OCI-M2 (cell line): Measurements from ENCODE around the gene CHST8.
"Not testable (repeated sequence)": the region's sequence is repeated elsewhere in the genome, so short reads cannot be mapped to it uniquely, and the experiment has no call there.

Experiments used
- DNase-seq: peaks from one replicate; lab custom pipeline; 2025; ENCODE audit not compliant: unreplicated experiment; lab: John Stamatoyannopoulos, UW

The CHST8 gene

GRCh38 chr19:33621811-33622504 lies at the start of gene CHST8:
Gene CHST8, plus strand, starts transcription at chr19:33621953. Its CDS starts 67,309 bp downstream, at chr19:33689262.
- no peak for DNase-seq

DNA sequence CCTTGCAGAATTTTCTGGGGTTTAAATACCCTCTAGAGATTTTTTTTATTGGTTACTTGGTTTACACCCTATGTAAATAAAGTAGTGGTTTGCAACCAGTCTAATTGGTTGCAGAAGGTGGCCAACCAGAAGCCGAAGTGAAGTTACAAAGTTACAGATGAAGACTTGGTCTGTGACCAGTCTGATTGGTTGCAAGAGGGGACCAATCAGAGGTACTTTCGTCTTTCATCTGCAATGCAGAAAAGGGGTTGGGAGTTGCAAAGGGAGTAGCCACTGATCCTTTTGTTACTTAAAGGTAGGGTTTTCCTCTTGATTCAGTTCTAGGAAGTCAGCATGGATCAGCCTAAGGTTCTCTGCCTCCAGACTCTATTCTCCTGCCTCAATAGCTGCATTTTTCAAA lies 48.8 kb upstream of the CHST8 start:
- no peak for DNase-seq

DNA sequence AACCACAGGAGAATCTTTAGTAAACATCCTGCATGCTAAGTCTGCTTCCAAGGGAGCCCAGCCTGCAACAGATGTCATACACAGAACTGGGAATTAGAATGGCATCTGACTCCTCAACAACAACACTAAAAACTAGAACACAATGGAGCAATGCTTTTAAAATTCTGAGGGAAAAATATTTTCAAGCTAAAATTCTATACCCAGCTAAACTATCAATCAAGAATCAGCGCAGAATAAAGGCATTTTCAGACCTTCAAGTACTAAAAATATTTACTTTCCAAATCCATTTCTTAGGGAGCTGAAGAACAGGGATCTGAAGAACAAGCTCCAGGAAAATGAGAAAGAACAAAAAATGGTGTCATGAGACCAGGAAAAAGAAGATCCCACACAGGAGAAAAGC lies 46.9 kb upstream of the CHST8 start:
- DNase-seq = no peak

- no peak for DNase-seq
These were observed 43.1 kb upstream of the CHST8 start for GRCh38 chr19:33578697-33579096.

GRCh38 chr19:33580026-33580644 lies 41.6 kb upstream of the CHST8 start:
- no peak for DNase-seq

GRCh38 chr19:33580645-33581037 lies 41.1 kb upstream of the CHST8 start:
- no peak for DNase-seq

- DNase-seq = no peak
These were observed 38.8 kb upstream of the CHST8 start for GRCh38 chr19:33582914-33583313.

GRCh38 chr19:33587150-33587549 lies 34.6 kb upstream of the CHST8 start:
- DNase-seq = no peak

DNA sequence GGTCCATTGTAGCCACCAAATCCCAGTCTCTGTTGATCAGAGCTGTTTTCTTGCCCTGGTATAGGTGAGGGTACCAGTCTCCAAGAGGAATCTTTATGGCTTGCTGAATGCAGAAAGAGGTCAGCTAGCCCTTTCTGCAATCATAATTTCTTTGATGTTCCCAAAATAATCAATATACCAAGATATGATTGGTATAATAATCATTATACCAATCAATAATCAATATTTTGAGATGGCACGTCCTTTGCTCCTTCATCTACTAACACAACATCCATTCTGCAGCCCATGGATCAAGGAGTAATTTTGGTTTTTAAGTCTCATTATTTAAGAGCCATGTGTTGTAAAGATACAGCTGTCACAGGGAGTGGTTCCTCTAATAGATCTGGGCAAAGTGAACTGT lies 31.5 kb upstream of the CHST8 start:
- DNase-seq = no peak

DNA sequence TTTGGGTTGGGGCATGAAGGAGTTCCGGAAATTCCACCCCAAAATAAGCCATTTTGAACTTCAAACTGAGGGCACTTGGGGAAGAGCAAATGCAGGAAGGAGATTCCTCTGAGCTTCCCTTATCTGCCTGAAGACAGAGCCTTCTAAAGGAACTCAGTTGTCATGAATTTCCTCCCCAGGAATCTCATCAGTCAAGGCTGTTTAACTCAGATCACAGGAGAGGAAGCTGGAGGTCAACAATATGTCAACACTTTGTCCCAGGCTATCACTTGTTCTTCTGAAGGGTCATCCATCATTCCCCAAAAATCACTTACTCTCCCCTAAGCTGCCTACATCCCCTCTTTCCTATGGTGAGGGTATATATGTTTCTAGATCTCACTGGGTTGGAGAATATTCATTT lies 26.0 kb upstream of the CHST8 start:
- DNase-seq = no peak

DNA sequence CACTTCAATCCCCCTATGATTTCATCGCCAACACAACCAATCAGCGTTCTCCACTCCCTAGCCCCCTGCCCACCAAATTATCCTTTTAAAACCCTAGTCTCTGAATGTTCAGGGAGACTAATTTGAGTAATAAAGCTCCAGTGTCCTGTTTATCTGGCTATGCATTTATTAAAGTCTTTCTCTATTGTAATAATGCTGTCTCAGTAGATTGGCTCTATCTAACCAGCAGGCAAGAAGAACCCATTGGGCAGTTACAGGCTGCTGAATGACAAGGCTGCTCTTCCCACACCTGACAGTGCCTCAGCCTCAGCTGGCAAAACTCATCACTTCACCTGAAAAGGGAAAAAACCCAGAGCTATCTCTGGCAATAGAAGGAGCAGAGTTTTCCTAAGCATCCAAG lies 20.2 kb upstream of the CHST8 start:
- DNase-seq = no peak

- no peak for DNase-seq
These were observed 19.1 kb upstream of the CHST8 start for GRCh38 chr19:33602576-33603204.

DNA sequence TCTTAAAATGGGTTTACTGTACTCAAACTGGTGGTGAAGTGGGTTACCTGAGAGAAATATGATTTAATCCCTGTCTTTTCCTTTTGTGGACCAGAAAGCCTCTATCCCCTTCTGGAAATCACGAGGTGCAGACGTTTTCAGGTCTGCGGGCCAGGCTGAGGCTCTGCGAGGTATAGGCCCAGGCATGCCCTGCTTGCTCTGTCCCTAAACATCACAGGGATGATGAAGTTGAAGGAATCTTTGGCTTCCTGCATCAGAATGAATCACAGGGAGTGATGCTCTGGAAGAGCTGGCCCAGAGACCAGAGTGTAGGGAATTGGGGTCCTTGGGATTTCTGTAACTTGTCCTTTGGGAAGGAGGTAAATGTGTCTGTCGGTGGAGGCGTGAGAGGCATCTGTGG lies 18.4 kb upstream of the CHST8 start:
- no peak for DNase-seq

- no peak for DNase-seq
These were observed 17.1 kb upstream of the CHST8 start for GRCh38 chr19:33604651-33605050.

DNA sequence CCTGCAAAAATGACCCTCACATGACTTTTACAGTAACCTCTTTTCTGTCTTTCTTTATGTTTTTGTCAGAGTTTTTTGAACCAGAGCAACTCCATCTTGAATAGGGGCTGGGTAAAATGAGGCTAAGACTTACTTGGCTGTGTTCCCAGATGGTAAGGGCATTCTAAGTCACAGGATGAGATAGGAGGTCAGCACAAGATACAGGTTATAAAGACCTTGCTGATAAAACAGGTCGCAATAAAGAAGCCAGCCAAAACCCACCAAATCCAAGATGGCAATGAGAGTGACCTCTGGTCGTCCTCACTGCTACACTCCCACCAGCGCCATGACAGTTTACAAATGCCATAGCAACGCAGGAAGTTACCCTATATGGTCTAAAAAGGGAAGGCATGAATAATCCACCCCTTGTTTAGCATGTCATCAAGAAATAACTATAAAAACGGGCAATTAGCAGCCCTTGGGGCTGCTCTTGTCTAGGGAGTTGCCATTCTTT lies 15.9 kb upstream of the CHST8 start:
- not testable (repeated sequence) for DNase-seq

- no peak for DNase-seq
These were observed 15.2 kb upstream of the CHST8 start for GRCh38 chr19:33606556-33606955.

- DNase-seq = no peak
These were observed 12.4 kb upstream of the CHST8 start for GRCh38 chr19:33609353-33609752.

DNA sequence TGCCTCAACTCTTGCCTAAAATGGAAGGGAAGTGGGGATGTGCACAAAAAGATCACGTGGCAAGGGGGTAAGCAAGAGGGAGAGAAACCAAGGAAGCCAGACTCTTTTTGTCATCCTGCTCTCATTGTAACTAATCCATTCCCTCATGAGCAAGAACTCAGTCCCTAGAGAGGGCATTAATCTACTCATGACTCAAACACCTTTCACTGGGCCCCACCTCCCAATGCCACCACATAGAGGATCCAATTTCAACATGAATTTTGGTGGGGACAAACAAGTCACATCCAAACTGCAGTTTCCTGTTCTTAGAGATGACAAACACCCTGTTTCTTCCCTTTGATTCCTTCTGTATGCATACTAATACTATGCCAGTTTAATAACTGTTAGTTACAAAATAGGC lies 11.2 kb upstream of the CHST8 start:
- DNase-seq = no peak

GRCh38 chr19:33612928-33613619 lies 8.7 kb upstream of the CHST8 start:
- no peak for DNase-seq

- no peak for DNase-seq
These were observed 8.1 kb upstream of the CHST8 start for GRCh38 chr19:33613620-33614000.

GRCh38 chr19:33616346-33616745 lies 5.4 kb upstream of the CHST8 start:
- DNase-seq = no peak

- DNase-seq = no peak
These were observed 4.9 kb upstream of the CHST8 start for GRCh38 chr19:33616857-33617256.
